22Rv1 (cell line): ENCODE measurements around the gene PLEKHA6.

ENCODE experiments used
- CTCF ChIP-seq: fragments of 450-650 bp; IDR thresholded peaks from 2 replicates; pipeline ENCODE4 v1.5.1; 2017; ENCODE audit warnings: mild to moderate bottlenecking
- ZFX ChIP-seq: fragments of 450-650 bp; IDR thresholded peaks from 2 replicates; pipeline ENCODE4 v1.6.1; 2017; ENCODE audit warnings: antibody characterized with exemption, borderline replicate concordance

- TF ChIP-seq ZFX = no peak
- TF ChIP-seq CTCF = no peak
Observed at GRCh38 chr1:204319462-204319861, 40.3 kb downstream of the PLEKHA6 start.
